NCI-H2227 treated with DMSO at 0.1 percent for 48 hours (cell line): ENCODE measurements around the gene MT1M.
"Not testable (repeated sequence)": the region's sequence is repeated elsewhere in the genome, so short reads cannot be mapped to it uniquely, and the experiment has no call there.

Source experiments
- DNase-seq: peaks from one replicate; lab custom pipeline; 2025; lab: John Stamatoyannopoulos, UW

MT1M gene

GRCh38 chr16:56649820-56650219, 17.4 kb downstream of the MT1M start:
- DNase-seq = no peak

- DNase-seq = no peak
Measured at GRCh38 chr16:56651586-56651985, 19.1 kb downstream of the MT1M start, which contains the start of gene MT1B. TSS of gene MT1B (plus strand) at chr16:56651886. CDS start at chr16:56651954, 68 bp downstream.

- no peak for DNase-seq
Measured at GRCh38 chr16:56652600-56652999, 20.1 kb downstream of the MT1M start.

- no peak for DNase-seq
Measured at GRCh38 chr16:56653218-56653617, 20.8 kb downstream of the MT1M start.

- DNase-seq = peak; percentile 84
Measured at GRCh38 chr16:56657555-56658326, 25.3 kb downstream of the MT1M start, which contains the start of gene MT1F. TSS of gene MT1F (plus strand) at chr16:56657959. CDS start at chr16:56658059, 100 bp downstream.

- DNase-seq = no peak
Measured at GRCh38 chr16:56658327-56658875, 25.9 kb downstream of the MT1M start.

GRCh38 chr16:56662357-56663354, 30.2 kb downstream of the MT1M start:
- DNase-seq = peak; percentile 24

- DNase-seq = no peak
Measured at GRCh38 chr16:56664506-56664905, 32.0 kb downstream of the MT1M start.

GRCh38 chr16:56665286-56666261, 33.1 kb downstream of the MT1M start:
- not testable (repeated sequence) for DNase-seq

GRCh38 chr16:56667581-56668571, 35.4 kb downstream of the MT1M start, which contains the start of gene MT1G:
TSS of gene MT1G (minus strand) at chr16:56668065. CDS start at chr16:56667993, 72 bp downstream.
- DNase-seq = no peak

GRCh38 chr16:56669005-56669839, 36.8 kb downstream of the MT1M start, which contains the start of gene MT1H:
TSS of gene MT1H (plus strand) at chr16:56669814. CDS start at chr16:56669885, 71 bp downstream.
- DNase-seq = no peak

GRCh38 chr16:56669840-56670619, 37.6 kb downstream of the MT1M start:
- no peak for DNase-seq

GRCh38 chr16:56670620-56670934, 38.1 kb downstream of the MT1M start:
- no peak for DNase-seq

- DNase-seq = not testable (repeated sequence)
Measured at GRCh38 chr16:56671691-56672090, 39.2 kb downstream of the MT1M start.

GRCh38 chr16:56672171-56672570, 39.7 kb downstream of the MT1M start:
- DNase-seq = not testable (repeated sequence)

GRCh38 chr16:56672761-56673536, 40.5 kb downstream of the MT1M start:
- no peak for DNase-seq

GRCh38 chr16:56673921-56674320, 41.5 kb downstream of the MT1M start:
- DNase-seq = no peak
